GM12891 (cell line): Measurements from ENCODE around the gene NLGN1.
A peak's percentile ranks its signal among the peaks of the same experiment; 100 is the strongest.

Source experiments
- DNase-seq: peaks from one replicate; pipeline ENCODE4 v3.0.0; 2011; ENCODE audit warnings: low spot score; ENCODE audit not compliant: insufficient read length
- FAIRE-seq: peaks from 2 replicates; lab custom pipeline; 2011; peaks lifted over from hg19 to GRCh38; lab: Jason Lieb, UNC
- PAX5 ChIP-seq: IDR thresholded peaks from 2 replicates; pipeline ENCODE4 v1.6.1; 2011; ENCODE audit warnings: low read length, moderate library complexity, mild to moderate bottlenecking; ENCODE audit not compliant: insufficient read depth, severe bottlenecking
- POLR2A ChIP-seq: IDR thresholded peaks from 2 replicates; pipeline ENCODE4 v1.6.1; 2011; ENCODE audit warnings: low read depth, low read length, control low read depth
- POLR2AphosphoS5 ChIP-seq: IDR thresholded peaks from 2 replicates; pipeline ENCODE4 v1.6.1; 2011; ENCODE audit warnings: low read depth, low read length, control low read depth
- POU2F2 ChIP-seq: IDR thresholded peaks from 2 replicates; pipeline ENCODE4 v1.6.1; 2011; ENCODE audit warnings: low read depth, mild to moderate bottlenecking, control low read depth, low read length, moderate library complexity
- SPI1 ChIP-seq: IDR thresholded peaks from 2 replicates; pipeline ENCODE4 v1.6.1; 2011; ENCODE audit warnings: low read depth, low read length, control low read depth
- TAF1 ChIP-seq: IDR thresholded peaks from 2 replicates; pipeline ENCODE4 v1.6.1; 2011; ENCODE audit warnings: low read depth, low read length, control low read depth

NLGN1 gene

GRCh38 chr3:174102866-174103265, 705.3 kb downstream of the NLGN1 start:
- peak; percentile 38 for FAIRE-seq
- no peak for TF ChIP-seq POLR2A
- TF ChIP-seq SPI1 = no peak
- TF ChIP-seq PAX5 = no peak
- TF ChIP-seq TAF1 = no peak
- TF ChIP-seq POLR2AphosphoS5 = no peak
- TF ChIP-seq POU2F2 = no peak
- DNase-seq = no peak

GRCh38 chr3:174110761-174111160, 713.2 kb downstream of the NLGN1 start:
- no peak for FAIRE-seq
- TF ChIP-seq POU2F2 (no peak), SPI1 (no peak), POLR2AphosphoS5 (no peak), PAX5 (no peak), POLR2A (no peak)
- no peak for DNase-seq

- FAIRE-seq (no peak), DNase-seq (no peak)
- TF ChIP-seq PAX5 = no peak
- no peak for TF ChIP-seq SPI1
- TF ChIP-seq POLR2A = no peak
- TF ChIP-seq TAF1 = no peak
- no peak for TF ChIP-seq POU2F2
- TF ChIP-seq POLR2AphosphoS5 = no peak
Measured at GRCh38 chr3:174111776-174112175, 714.2 kb downstream of the NLGN1 start.

DNA sequence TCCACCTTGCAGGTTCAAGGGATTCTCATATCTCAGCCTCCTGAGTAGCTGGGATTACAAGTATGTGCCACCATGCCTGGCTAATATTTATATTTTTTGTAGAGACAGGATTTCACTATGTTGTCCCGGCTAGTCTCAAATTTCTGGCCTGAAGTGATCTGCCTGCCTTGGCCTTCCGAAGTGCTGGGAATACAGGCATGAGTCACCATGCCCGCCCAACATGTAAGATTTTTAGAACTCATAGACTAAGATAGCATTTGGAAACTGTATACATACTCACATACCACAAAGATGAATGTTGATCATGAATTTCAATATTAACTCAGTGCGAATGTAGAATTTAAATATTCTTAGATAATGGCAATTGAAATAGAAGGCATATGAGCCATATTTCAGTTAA, 718.9 kb downstream of the NLGN1 start:
- FAIRE-seq (no peak), DNase-seq (no peak)
- no peak for TF ChIP-seq POU2F2
- no peak for TF ChIP-seq POLR2AphosphoS5
- TF ChIP-seq TAF1 = no peak
- no peak for TF ChIP-seq POLR2A
- no peak for TF ChIP-seq PAX5
- no peak for TF ChIP-seq SPI1

DNA sequence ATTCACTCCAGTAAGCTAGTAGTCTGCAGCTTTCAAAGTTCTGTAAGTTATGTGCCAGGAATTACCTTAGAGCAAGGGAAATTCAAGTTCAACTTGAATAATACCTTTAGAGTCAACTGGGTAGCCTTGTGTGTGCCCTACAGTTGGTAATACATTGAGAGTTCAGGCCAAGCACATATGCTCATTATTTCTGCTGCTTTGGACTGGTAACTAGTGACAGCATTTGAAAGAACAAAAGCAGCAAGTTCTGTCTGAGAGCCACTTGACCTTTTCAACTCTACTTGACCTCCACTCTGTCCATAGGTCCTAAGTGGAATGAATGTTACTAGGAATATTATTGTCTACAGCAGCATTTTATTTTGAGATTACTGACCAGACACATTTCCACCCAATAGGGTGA, 723.5 kb downstream of the NLGN1 start:
- DNase-seq (no peak), FAIRE-seq (no peak)
- TF ChIP-seq POLR2A (no peak), PAX5 (no peak)

DNA sequence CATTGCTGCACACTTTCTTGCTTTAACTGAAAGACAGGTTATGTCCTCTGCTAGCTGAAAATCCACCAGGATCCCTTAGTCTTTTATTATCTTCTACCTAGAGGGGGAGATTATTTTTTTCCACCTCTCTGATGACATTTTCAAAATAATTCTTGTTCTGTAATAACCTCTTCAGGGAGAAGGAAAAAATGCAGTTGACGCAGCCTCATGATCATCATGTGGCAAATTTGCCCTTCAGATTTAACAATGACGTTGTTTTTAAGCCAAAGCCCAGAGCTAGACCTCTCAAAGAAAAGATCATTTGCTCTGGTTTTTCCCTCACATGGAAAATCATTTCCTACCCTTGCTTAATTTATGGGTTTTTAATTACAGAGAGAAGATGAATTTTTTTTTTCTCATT, 724.9 kb downstream of the NLGN1 start:
- no peak for TF ChIP-seq TAF1
- TF ChIP-seq PAX5 = no peak
- no peak for TF ChIP-seq POU2F2
- TF ChIP-seq SPI1 = no peak
- no peak for TF ChIP-seq POLR2AphosphoS5
- no peak for TF ChIP-seq POLR2A
- DNase-seq = no peak
- FAIRE-seq = no peak

- no peak for TF ChIP-seq SPI1
- TF ChIP-seq TAF1 = no peak
- no peak for TF ChIP-seq POU2F2
- no peak for TF ChIP-seq POLR2AphosphoS5
- TF ChIP-seq POLR2A = no peak
- TF ChIP-seq PAX5 = no peak
- no peak for DNase-seq
- FAIRE-seq = no peak
Measured at GRCh38 chr3:174125267-174125824, 727.8 kb downstream of the NLGN1 start.

GRCh38 chr3:174126990-174127758, 729.6 kb downstream of the NLGN1 start:
- TF ChIP-seq SPI1 (no peak), POLR2A (no peak), TAF1 (no peak), POLR2AphosphoS5 (no peak), POU2F2 (no peak), PAX5 (no peak)
- FAIRE-seq (no peak), DNase-seq (no peak)

DNA sequence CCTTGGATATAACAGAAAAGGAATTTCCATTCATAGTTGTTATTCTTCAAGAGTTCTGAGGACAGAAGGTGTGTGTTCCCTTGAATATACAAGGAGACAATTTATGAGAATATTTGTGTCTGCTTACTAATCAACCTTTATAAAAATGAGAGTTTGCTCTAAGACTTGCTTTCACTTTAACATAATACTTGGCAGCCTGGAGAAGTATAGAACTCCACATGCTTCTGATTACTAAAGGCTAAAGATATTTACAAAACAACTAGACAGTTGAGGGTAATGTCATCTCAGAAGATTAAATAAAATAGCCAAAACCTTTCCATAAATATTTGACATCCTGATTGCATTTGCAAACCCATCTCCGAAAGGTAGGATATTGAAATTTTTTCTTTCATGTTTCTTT, 734.5 kb downstream of the NLGN1 start:
- FAIRE-seq (no peak), DNase-seq (no peak)

More for the DNA sequence above, 734.5 kb downstream of the NLGN1 start:
- TF ChIP-seq SPI1 (no peak), POU2F2 (no peak), POLR2AphosphoS5 (no peak), PAX5 (no peak), TAF1 (no peak), POLR2A (no peak)
